Activated CD8-positive, alpha-beta memory T cell treated with anti-CD3 and anti-CD28 coated beads, Interleukin-2, amount 50 U/mL, for 4 hours (primary cell): ENCODE data around the gene TYW1B.
"Not testable (repeated sequence)": the region's sequence is repeated elsewhere in the genome, so short reads cannot be mapped to it uniquely, and the experiment has no call there.

Source experiments
- DNase-seq: peaks from one replicate; pipeline ENCODE4 v3.0.0-alpha.2; 2020

Gene TYW1B

GRCh38 chr7:72751378-72751777 lies 76.6 kb downstream of the TYW1B start:
- DNase-seq = no peak

- not testable (repeated sequence) for DNase-seq
Observed at GRCh38 chr7:72748649-72749048, 79.4 kb downstream of the TYW1B start.

- not testable (repeated sequence) for DNase-seq
Observed at GRCh38 chr7:72744244-72744926, 83.6 kb downstream of the TYW1B start.

- DNase-seq = not testable (repeated sequence)
Observed at GRCh38 chr7:72743801-72744200, 84.2 kb downstream of the TYW1B start.

- DNase-seq = not testable (repeated sequence)
Observed at GRCh38 chr7:72739716-72740115, 88.3 kb downstream of the TYW1B start.

- not testable (repeated sequence) for DNase-seq
Observed at GRCh38 chr7:72735855-72736254, 92.1 kb downstream of the TYW1B start.

GRCh38 chr7:72730815-72731214 lies 97.2 kb downstream of the TYW1B start:
- DNase-seq = not testable (repeated sequence)

GRCh38 chr7:72730384-72730783 lies 97.6 kb downstream of the TYW1B start:
- DNase-seq = not testable (repeated sequence)

GRCh38 chr7:72729130-72729529 lies 98.9 kb downstream of the TYW1B start:
- DNase-seq = not testable (repeated sequence)

GRCh38 chr7:72722694-72723093 lies 105.3 kb downstream of the TYW1B start:
- not testable (repeated sequence) for DNase-seq

- DNase-seq = not testable (repeated sequence)
Observed at GRCh38 chr7:72720890-72721289, 107.1 kb downstream of the TYW1B start.

- DNase-seq = not testable (repeated sequence)
Observed at GRCh38 chr7:72717252-72717774, 110.7 kb downstream of the TYW1B start.

GRCh38 chr7:72711927-72712326 lies 116.1 kb downstream of the TYW1B start:
- not testable (repeated sequence) for DNase-seq

- DNase-seq = no peak
Observed at GRCh38 chr7:72710983-72711382, 117.0 kb downstream of the TYW1B start.

GRCh38 chr7:72709909-72710308 lies 118.1 kb downstream of the TYW1B start:
- no peak for DNase-seq

- DNase-seq = not testable (repeated sequence)
Observed at GRCh38 chr7:72708371-72709050, 119.5 kb downstream of the TYW1B start.

GRCh38 chr7:72706521-72706920 lies 121.5 kb downstream of the TYW1B start:
- DNase-seq = no peak

GRCh38 chr7:72705693-72706092 lies 122.3 kb downstream of the TYW1B start:
- DNase-seq = not testable (repeated sequence)

GRCh38 chr7:72704894-72705293 lies 123.1 kb downstream of the TYW1B start:
- no peak for DNase-seq

- not testable (repeated sequence) for DNase-seq
Observed at GRCh38 chr7:72700548-72700947, 127.5 kb downstream of the TYW1B start.

- DNase-seq = not testable (repeated sequence)
Observed at GRCh38 chr7:72697066-72697465, 130.9 kb downstream of the TYW1B start.

GRCh38 chr7:72696643-72697042 lies 131.4 kb downstream of the TYW1B start:
- not testable (repeated sequence) for DNase-seq

GRCh38 chr7:72695482-72695881 lies 132.5 kb downstream of the TYW1B start:
- not testable (repeated sequence) for DNase-seq

- not testable (repeated sequence) for DNase-seq
Observed at GRCh38 chr7:72691442-72691841, 136.6 kb downstream of the TYW1B start.
